IPS DF 4.7 (cell line): Measurements from ENCODE around the gene DBH.

Source experiments
- DNase-seq: peaks from one replicate; pipeline ENCODE4 v3.0.0-alpha.2; 2013; ENCODE audit warnings: low spot score; ENCODE audit errors: extremely low read depth

Gene DBH

DNA sequence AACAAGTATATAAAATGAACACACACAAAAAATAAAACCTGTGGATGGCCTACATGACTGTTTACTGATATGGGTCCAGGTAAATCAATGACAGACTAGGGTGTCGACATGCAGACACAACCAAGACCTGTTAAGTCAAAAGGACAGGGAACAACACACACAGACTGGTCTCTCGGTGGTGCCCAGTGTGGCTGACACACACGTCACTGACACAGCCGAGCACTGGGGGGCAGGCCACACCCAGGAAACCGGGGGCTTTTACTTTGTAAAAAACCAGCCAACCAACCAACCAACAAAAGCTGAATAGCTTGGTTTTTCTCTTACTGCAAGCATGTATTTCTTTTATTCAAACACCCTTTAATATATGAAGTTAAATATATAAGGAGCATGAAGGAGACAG, 31.9 kb upstream of the DBH start:
- DNase-seq: no peak

DNA sequence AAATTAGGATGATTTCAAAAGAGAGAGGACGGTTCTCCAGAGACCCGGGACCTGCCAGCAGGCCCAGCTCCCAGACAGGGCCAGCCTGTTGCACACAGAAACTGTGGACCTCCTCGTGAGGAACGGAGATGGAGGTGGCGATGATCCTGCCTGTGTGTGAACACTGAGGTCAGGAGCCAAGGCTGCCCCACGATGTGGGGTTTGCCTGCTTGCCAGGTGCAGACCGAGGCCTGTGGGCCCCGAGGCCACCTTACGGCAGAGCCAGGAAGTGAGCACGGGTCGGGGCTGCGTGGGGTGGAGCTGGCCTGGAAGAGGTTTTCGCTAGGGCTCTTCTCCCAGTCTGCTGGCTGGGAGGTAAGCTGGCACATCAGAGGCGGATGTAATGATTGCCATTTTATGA, 31.3 kb upstream of the DBH start:
- DNase-seq: no peak

DNA sequence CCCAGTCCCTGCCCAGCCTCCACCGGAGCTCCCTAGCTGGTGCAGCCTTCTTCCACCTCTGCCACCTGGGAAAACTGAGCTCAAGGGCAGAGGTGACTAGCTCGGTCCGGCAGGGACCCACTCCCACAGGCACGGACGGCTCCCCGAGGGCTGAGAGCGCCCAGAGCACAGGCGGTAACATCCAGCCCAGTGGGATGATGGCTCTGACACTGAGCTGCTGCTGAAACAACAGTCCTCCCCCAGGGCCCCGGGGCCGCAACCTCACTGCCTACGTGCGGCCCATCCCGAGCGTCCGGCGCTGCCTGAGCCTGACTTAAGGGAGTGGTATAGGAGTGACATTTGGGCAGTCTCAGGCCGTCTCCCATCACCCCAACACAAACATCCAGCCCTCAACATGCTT, 30.7 kb upstream of the DBH start:
- no peak for DNase-seq

DNA sequence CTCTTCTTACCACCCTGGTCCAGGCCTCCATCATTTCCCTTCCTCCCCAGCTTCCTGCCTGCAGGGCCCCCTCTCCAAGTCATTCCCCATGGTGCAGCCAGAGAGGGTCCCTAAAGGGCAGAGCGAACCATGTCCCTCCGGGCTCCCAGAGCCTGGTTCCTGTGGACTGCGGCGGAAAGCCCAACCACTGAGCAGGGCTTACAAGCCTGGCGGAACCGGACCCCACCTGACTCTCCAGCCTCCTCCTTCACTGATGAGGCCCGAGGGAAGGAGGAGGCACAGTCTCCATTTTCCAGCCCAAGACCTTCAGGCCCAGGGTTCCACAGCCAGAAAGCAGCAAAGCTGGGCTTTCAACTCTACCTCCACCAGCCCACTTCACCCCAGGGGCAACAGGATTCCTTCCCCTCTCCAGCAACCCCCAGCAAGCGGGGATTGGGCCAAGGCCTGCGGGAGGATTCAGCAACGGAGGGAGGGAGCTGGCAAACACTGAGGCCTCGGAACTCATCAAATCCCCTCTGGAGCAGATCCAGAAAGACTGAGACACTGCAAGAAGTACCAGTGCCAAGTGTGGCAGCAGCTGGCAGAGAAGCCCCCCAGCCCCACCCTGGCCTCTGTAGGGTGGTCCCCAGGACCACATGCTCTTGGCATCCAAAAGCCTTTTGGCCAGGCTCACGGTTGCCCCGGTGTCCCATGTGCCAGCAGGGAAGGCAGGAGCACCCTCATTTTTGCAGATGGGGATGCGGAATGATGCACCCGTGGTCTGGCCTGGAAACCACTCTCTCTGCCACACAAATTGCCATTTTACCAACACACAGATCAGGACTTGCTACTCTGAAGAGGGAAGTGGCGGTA, 30.1 kb upstream of the DBH start:
- no peak for DNase-seq

DNA sequence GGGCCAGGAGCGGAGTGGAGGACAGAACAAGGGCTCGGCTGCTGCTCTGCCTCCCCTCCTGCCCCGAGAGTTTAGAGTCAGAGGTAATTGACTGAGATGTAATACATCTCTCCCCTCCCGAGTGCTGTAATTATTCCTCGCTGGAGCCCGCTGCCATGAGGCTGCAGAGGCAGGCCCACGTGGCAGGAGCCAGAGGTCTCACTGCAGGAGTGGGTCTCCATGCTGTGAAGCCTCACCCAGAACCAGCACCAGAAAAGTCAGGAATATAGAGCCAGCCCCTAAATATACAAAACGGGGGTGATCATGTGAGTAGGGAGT, 29.5 kb upstream of the DBH start:
- no peak for DNase-seq

DNA sequence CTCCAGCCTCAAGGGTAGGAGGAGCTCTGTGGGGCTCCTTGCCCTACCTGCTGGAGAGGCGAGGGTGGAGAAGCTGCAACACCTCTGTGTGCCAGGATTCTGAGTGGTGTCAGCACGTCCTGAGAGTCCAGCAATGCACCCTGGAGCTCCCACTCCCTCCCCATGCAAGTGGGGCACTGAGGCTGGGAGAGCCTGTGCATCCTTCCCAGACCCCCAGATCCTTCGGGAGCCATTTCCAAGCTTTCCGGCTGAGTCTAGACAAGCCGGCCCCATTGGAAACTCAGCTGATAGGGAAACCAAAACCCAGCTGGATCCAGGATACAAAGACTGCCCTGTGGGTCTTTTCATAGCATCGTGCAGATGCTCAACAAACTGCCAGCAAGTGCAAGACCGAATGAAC, 28.8 kb upstream of the DBH start:
- DNase-seq: no peak

DNA sequence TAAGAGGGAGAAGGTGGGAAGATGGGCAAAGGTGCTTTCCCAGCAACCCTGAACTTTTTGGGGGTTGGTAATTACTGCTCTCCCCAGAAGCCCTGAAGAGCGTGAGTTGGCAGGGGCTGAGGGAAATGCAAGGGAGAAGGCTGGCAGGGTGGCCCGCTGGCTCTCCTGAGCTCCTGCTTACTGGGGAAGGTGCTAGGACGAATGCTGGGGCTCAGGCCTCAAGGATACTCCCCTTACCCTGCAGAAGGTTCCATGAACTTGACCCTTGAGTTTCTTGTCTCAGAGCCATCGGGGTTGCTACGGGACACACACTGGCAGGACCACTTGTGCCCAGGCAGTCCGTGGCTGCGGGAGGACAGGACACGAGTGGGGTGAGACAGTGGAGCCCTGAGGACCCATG, 28.2 kb upstream of the DBH start:
- no peak for DNase-seq

DNA sequence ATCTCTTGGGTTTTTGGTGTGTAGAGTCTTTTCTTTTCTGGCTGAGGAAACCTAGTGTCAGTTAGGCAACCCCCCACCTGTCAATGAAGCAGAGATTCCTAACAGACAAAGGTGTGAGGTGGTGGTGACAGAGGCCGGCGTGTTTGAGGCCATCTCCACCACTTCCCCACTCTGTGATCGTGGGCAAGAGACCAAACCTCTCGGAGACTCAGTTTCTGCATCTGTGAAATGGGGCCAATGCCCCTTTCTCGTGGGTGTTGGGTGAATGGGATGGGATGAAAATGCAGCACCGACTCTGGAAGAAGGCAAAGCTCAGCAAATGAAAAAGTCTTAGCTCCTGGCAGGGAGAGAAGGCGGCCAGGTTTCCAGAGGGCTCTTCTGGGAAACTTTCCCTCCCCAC, 27.8 kb upstream of the DBH start:
- DNase-seq: no peak

DNA sequence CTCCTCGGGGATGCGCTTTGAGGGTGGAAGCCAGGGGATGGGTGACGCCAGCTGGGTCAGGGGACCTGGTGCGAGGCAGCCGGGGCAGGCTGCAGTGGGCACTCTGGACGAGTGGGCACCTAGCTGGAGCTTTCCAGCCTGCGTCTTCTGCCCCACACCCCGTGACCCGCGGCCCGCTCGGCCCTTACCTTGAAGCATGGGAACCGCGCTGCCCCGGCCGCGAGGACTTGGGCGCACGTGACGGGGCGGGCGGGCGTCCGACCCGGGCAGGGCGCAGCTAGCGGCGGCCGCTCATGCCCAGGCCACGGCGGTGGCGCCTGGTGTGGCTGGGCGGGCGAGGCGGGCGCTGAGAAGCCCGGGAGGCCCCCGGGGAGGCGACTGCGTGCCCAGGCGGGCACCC, 27.3 kb upstream of the DBH start:
- no peak for DNase-seq

DNA sequence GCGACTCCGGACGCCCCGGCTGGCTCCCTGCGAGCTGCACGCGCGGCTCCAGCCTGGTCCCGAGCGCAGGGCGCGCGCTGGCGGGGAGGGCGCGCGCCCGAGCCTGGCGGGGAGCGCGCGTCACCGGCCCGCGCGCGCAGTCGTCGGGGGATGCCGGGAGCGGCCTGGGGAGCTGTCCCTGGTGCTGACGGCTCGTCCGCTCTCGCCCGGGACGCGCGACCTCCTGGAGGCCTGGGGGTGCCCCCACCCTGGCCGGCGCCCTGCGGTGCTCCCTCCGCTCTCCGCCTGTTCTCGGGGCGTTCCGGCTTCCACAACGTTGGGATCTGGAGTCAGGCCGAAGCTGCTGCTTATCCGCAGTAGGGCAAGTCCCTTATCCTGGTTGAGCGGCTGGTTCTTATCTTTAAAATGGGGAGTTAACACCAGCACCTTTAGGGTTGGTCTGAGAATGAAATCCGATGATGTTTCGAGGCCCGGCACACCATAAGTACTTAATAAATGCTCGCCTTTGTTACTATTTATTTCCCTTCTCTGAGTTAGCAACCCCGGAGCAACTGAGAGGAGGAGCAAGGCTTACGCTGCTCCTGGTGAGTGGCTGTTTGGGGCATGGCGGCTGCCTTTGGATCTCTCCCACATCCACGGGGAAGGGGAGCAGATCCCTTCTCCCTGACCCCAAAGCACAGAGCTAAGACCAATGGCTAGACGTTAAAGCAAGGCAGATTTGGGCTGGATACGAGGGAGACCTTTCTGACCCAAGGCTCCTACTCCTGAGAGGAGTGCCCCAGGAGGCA, 26.7 kb upstream of the DBH start, which contains the start of gene FAM163B:
Gene FAM163B, minus strand, starts transcription at position 79 of the 788 bp plus-strand sequence. CDS start 29,166 bp downstream, outside the sequence.
- no peak for DNase-seq

DNA sequence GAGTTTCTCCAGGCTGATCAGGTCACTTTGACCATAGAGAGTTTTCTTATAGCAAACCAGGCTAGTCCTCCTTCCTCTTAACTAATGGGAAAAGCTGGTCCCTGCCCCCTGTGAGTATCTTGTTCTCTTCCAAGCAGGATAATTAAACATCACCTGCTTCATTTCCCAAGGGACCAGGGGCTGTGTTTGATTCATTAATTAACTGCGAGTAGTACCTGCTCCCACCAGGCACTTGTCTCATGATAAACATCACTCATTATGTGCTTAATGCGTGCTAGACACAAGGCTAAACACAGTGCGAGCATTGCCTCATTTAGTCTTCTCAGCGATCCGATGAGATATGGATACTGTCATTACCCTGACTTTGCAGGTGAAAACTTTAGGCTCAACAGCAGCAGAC, 25.3 kb upstream of the DBH start:
- no peak for DNase-seq

DNA sequence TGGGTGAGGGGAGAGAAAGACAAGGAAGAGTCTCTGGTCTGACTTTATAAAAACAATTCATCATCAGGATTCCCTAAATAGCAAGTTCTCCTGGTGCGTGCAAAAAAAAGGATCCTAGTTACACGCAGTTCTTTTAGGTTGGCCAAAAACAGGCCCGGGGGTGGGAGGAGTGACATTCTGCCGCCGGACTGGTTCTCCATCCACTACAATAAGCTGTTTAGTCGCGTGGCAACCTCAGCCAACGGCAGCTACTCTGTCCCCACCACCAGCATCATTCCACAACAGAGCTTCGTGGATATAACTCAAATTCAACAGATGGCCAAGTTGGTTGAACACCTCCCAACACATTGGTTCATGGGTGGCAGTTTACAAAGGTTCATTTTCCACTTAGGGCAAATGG, 24.1 kb upstream of the DBH start:
- no peak for DNase-seq

DNA sequence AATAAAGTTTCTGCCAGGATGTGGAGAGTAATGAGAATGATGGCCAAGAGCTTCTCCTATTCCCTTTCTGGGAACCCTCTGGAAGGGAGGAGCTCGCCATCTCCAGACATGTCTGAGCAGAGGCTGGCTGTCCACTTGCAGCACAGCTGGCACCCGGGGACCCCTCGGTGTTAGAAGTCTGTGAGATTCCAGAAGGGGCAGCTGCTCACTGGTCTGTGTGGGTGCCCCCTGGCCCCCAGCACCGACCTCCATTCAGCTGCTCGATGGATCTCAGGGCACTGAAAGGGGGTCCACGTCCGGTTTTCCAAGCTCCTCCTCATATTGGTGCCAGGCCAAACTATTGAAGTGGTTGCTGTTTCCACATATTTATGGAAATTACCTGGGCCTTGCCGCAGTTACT, 23.3 kb upstream of the DBH start:
- no peak for DNase-seq

DNA sequence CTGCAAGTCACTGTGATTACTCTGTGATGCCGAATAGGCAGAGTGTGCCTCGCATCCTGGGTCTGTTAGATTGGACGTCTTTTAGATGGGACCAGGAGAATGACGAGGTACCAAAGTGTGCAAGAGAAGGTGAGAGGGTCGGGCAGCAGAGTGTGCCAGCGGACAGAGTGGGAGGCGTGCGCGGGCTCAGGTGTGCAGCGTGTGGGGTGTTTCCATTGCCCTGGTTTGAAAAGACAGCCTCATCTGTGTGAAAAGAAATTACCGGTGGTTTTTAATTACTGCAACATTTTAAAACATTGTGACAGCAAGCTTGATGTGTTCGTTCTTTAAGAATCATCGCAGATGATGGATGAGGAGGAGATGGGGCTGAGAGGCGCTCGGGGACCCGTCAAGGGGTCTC, 22.7 kb upstream of the DBH start:
- no peak for DNase-seq

DNA sequence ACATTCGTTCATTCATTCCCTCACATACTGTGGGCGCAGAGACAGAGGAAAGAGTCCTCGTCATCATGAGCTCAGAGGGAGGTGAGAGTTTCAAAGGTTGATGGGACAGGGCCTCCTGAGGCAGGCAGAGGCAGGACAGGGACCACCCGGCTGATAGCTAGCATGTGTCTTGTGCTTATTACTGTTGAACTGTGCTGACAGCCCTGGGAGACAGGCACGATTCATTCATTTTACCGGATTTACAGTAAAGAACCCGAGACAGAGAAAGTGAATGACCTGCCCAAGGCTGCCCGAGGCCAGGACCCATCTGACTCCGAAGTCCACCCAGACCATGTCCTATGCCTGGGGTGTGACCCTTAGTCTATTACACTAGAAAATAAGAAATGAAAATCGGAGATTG, 22.1 kb upstream of the DBH start:
- DNase-seq: no peak

DNA sequence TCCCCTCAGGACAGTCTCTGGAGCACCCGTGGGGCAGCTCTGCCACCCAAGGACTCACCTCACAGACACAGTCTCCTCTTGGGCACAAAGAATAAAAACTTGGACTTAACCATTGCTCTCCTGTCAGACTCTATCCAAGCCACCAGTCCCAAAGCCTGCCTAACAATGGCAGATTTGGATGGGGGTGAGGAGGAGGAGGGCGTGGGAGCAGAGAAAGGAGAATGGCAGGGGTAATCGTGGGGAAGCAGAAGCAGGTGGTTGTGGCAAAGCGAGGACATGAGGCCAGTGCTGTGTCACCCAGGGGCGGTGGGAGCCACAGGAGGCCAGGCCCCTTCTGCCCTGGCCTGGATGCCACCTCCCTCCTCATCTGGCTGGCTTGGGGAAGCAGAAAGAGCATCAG, 21.5 kb upstream of the DBH start:
- DNase-seq: no peak

DNA sequence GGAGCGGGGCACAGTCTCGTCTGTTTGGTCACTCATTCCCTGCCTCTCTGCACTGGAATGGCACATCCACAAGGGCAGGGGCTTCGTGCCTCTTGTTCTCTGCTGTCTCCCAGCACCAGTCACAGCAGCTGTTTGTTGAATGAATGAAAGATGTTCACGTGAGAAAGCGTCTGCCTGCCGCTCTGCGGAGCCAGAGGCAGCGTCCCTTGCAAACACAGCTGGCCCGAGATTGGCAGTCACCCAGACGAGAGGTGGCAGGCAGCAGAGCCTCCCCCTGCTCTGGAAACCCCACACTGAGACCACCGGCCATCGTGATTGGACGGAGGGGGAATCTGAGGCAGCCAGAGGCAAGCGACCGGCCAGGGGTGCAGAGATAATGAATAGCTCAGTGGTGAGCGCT, 21.0 kb upstream of the DBH start:
- DNase-seq: no peak

DNA sequence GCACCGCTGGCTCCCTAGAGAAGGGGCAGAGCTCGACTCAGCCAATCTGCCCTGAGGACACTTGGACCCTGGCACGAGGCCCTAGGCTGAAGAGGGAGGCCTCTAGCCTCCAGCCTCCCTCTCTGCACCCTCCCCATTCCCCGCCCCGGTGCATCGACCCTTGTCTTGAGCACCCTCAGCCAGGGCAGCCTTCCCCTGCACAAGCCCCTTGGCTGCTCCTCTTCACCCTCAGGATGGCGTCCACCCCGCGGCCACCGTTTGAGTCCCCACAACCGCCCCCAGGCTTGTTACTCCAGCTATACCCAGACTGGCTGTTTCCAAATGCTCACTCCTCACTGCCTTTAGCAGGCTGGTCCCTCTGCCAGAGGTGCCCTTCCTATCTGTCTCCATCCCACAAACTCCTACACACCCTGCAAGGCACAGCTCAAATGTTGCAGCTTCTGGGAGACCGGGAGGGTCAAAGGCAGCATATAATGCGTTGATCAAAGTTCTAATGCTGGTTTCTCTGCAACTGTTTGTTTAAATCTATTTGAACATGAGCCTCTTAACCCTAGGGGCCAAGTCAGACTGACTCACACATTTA, 20.5 kb upstream of the DBH start:
- no peak for DNase-seq

DNA sequence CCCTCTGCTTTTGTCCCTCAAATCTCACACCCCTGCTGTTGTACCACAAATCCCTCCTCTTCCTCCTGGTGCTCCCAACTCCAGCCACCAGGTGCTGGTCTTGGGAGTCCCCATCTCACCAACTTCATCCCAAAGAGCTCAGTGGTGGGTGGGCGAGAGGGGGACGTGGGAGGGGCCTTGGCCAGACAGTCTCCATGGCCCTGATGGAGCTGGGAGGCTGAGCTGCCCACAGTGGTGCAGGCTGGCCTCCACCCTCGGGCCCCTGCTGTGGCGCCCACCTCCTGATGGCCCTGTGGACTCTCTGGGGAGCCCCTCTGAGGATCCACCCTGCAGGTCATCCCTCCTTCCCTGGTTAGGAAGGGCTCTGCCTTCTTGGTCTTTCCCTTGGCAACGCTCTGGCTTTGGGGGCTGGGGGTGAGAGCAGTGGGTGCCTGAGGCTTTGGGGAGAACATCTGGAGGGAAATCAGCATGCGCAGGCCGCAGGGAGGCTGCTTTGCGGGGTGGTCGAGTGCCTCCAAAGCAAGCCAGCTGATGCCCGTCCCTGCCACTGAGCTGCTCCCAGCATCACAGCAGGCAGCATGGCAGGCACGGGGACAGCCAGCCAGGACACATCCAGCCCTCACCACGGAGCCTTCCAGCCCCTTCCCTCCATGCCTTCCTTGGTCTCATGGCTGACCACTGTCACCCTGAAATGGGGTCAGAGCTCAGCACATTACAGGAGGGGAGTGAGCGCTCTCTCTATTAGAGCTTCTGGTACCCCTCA, 19.3 kb upstream of the DBH start:
- no peak for DNase-seq

DNA sequence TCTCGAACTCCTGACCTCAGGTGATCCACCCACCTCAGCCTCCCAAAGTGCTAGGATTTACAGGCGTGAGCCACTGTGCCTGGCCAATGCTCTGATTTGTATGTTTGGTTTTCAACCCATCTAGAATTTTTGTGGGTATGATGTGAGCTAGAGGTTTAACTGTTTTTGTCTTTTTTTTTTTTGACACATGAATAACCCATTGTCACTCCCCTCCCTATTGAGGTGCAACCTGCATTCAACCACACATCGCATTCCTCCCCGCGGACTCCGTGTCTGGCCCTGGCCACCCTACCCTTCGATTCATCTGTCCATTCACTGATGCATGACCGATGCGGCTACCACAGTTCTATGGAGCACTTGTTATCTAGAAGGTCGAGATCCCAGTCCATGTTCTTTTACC, 17.4 kb upstream of the DBH start:
- DNase-seq: no peak

DNA sequence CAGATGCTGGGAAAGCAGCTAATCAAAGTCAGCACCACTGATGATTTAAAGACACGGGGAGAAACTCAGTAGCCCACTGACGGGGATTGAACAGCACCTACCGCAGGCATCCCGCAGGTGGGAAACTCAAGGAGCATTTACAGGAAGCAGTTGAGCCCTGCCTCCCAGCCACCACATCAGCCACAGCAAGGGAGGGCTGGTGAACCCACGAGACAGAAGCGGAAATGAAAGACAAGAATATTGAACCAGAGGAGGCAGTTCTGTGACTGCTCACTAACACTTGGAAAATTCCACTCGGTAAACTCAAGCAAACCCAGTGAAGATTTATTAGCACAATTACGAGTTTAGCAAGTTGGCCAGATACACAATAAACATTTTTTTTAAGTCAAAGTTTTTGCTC, 16.4 kb upstream of the DBH start:
- DNase-seq: no peak

DNA sequence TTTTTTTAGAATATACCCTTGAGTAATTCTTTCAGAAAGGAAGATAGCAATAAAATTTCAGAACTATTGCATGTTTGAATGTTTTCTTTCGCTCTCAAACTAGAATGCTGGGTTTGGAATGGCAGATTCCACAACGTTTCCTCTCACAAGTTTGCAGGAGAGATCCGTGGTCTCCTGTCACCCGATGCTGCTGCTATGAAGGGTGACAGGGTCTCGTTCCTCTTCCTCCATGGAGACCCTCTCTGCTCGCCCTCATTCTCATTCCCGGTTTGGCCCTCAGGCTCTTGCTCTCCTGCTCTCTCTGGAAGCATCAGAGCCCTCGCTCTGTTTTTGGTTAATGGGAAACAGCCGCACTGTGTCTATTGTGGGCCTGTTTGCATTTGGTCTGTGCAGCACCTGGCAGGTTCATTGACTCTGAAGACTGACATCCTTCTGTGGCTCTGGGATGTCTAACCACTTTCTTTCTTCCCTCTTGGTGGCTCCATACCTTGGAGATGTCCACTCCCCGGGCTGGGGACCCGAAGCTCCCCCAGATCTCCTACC, 14.4 kb upstream of the DBH start:
- no peak for DNase-seq
